GM19324 (cell line): ENCODE results near the gene MDH2.
"Not testable (repeated sequence)": the region's sequence is repeated elsewhere in the genome, so short reads cannot be mapped to it uniquely, and the experiment has no call there.

ENCODE experiments used
- ATAC-seq: cut with Tn5 transposase; IDR thresholded peaks from one replicate; pipeline ENCODE4 v1.9.1; 2021; ENCODE audit warnings: mild to moderate bottlenecking, moderate library complexity; ENCODE audit not compliant: unreplicated experiment, low FRiP score

Gene MDH2

GRCh38 chr7:76106130-76106529 is 58.2 kb downstream of the MDH2 start:
- not testable (repeated sequence) for ATAC-seq

GRCh38 chr7:76106893-76107292 is 59.0 kb downstream of the MDH2 start:
- no peak for ATAC-seq

DNA sequence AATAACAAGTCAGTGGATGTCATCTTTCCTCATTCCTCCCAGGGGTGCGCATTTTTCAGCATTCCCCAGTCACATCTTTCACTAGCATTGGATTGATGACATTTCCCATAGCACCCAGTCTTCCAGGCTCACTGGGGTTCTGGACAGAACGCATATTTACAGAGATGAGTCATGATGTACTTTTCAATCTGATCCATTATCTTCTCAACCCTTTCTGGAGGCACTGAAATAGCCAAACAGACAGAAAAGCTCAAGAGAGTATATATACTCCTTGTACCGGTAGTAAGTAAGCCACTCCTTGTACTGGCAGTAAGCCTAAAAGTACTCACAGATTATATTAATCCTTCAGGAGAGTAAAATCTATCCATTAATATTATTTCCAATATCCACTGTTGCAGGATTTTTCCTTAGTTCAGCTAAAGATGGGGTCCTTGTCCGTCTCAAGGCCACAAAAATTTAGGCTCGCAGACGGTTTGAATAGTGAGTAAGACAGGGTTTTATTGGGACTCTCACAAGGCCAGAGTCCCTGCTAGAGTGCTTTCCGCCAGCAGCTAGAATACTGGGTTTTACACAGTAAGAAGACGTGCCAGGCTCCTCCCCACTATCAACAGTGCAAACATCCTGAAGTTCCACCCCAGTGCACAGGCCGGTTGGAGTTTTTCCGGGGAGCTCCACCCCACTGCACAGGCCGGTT is 60.8 kb downstream of the MDH2 start:
- ATAC-seq, result no peak

- ATAC-seq, result not testable (repeated sequence)
Measured at GRCh38 chr7:76113042-76113630, 65.2 kb downstream of the MDH2 start.

GRCh38 chr7:76114742-76115141 is 66.8 kb downstream of the MDH2 start:
- not testable (repeated sequence) for ATAC-seq
